HG03442 (cell line): ENCODE measurements around the gene STEAP1B.
"Not testable (repeated sequence)": the region's sequence is repeated elsewhere in the genome, so short reads cannot be mapped to it uniquely, and the experiment has no call there.

Experiments used
- ATAC-seq: cut with Tn5 transposase; IDR thresholded peaks from one replicate; pipeline ENCODE4 v1.9.1; 2021; ENCODE audit warnings: mild to moderate bottlenecking, moderate library complexity; ENCODE audit not compliant: unreplicated experiment

The STEAP1B gene

GRCh38 chr7:22460363-22460988 is 39.5 kb downstream of the STEAP1B start:
- no peak for ATAC-seq

- ATAC-seq: no peak
Observed at GRCh38 chr7:22457471-22457870, 42.5 kb downstream of the STEAP1B start.

GRCh38 chr7:22454446-22454845 is 45.5 kb downstream of the STEAP1B start:
- no peak for ATAC-seq

GRCh38 chr7:22452960-22453558 is 46.9 kb downstream of the STEAP1B start:
- ATAC-seq: no peak

GRCh38 chr7:22452142-22452959 is 47.6 kb downstream of the STEAP1B start:
- ATAC-seq: no peak

GRCh38 chr7:22450013-22450412 is 50.0 kb downstream of the STEAP1B start:
- not testable (repeated sequence) for ATAC-seq

- peak; percentile 84 for ATAC-seq
Observed at GRCh38 chr7:22447762-22448161, 52.2 kb downstream of the STEAP1B start.

GRCh38 chr7:22447008-22447407 is 53.0 kb downstream of the STEAP1B start:
- ATAC-seq: no peak

GRCh38 chr7:22445853-22446252 is 54.1 kb downstream of the STEAP1B start:
- ATAC-seq: no peak

GRCh38 chr7:22445140-22445743 is 54.7 kb downstream of the STEAP1B start:
- no peak for ATAC-seq

GRCh38 chr7:22444181-22444971 is 55.6 kb downstream of the STEAP1B start:
- ATAC-seq: no peak

- no peak for ATAC-seq
Observed at GRCh38 chr7:22443370-22444180, 56.4 kb downstream of the STEAP1B start.

- no peak for ATAC-seq
Observed at GRCh38 chr7:22442882-22443369, 57.1 kb downstream of the STEAP1B start.

- ATAC-seq: no peak
Observed at GRCh38 chr7:22442187-22442881, 57.7 kb downstream of the STEAP1B start.

GRCh38 chr7:22441157-22441556 is 58.8 kb downstream of the STEAP1B start:
- ATAC-seq: no peak

GRCh38 chr7:22438994-22439393 is 61.0 kb downstream of the STEAP1B start:
- no peak for ATAC-seq

- ATAC-seq: not testable (repeated sequence)
Observed at GRCh38 chr7:22436552-22436951, 63.4 kb downstream of the STEAP1B start.

- peak; percentile 15 for ATAC-seq
Observed at GRCh38 chr7:22435720-22436119, 64.3 kb downstream of the STEAP1B start.

- peak; percentile 84 for ATAC-seq
Observed at GRCh38 chr7:22435105-22435504, 64.9 kb downstream of the STEAP1B start.
